PC-3 (cell line): ENCODE measurements around the gene IFI44. TPM values are rescaled to one million over a fixed set of nuclear protein-coding genes. Genes with fewer than 3 reads are reported as not detected.

ENCODE experiments used
- total RNA-seq: library from RNA; depleted of rRNA; stranded (reverse); fragments of >200 nt; gene quantifications from 2 replicates; pipeline ENCODE4 v1.2.3, GENCODE V29; 2014; rRNA removed

IFI44 gene
- total RNA-seq, 1 experiment from 2014 or later = 10.4 TPM

Other genes with a start within 250 kb of the IFI44 start
- gene PTGFR, start 158.9 kb upstream of the IFI44 start, total RNA-seq = 6.8 and 7.8 TPM in 2 replicates
- gene IFI44L, start 29.4 kb upstream of the IFI44 start, total RNA-seq = 4.1 and 5.5 TPM in 2 replicates